GM19351 (cell line): ENCODE data around the gene ELK4.

ENCODE experiments used
- ATAC-seq: cut with Tn5 transposase; IDR thresholded peaks from one replicate; pipeline ENCODE4 v1.9.1; 2021; ENCODE audit warnings: mild to moderate bottlenecking, moderate library complexity; ENCODE audit not compliant: unreplicated experiment

Gene ELK4

DNA sequence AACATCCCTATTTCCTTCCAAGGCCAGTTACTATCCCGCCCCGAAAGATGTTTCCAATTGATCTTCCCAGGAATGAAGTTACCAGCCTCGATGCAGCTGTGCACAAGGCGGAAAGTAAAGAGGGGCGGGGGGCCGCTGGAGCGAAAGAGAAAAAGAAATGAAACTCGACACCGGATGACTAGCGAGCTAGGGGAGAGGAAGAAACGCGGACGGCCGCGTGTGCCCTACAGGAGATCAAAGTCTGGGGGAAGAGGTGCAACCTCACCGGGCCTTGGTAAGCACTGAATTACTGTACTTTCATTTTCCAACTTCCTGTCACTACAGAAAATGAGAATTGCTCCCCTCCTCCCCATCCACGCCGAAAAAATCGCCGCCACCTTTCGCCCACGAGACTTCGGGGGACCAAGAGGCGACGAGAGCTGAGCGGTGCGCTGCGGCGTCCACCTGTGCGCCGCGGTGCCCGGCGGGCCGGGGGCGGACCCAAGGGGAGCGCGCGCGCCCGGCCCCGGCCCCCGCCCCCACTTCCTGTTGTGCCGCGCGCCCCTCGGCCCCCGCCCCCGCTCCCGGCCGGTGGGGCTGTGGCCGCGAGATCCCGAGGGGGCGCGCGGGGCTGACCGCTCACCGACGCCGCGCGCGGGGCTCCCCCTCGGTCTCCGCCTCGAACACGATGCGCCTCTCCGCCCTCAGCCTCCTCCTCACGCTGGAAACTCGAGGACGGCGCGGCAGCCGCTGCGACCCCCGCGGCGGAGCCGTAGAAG lies 622 bp downstream of the ELK4 start:
- peak; percentile 52 for ATAC-seq

GRCh38 chr1:205630651-205631009 lies 1.2 kb downstream of the ELK4 start:
- no peak for ATAC-seq

DNA sequence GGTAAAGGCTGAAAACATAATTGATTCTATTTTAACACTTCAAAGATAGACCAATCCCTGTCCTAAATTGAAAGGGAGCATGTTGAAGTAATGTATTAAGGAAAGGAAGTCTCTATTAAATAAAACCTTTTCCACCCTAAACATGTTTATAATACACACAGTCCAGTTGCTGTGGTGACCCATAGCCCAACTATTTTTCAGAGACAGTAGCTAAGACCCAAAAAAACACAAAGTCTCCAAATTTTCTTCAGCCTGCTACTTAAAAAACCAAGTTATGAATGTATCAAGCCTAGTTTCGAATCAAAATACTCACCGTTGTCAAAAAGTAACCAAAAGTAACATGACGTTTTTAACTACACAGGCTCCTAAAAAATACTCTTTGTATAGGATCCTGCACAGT lies 1.6 kb downstream of the ELK4 start:
- ATAC-seq: no peak

- no peak for ATAC-seq
Measured at GRCh38 chr1:205629751-205630150, 2.1 kb downstream of the ELK4 start.

- ATAC-seq: no peak
Measured at GRCh38 chr1:205627956-205628355, 3.9 kb downstream of the ELK4 start.

DNA sequence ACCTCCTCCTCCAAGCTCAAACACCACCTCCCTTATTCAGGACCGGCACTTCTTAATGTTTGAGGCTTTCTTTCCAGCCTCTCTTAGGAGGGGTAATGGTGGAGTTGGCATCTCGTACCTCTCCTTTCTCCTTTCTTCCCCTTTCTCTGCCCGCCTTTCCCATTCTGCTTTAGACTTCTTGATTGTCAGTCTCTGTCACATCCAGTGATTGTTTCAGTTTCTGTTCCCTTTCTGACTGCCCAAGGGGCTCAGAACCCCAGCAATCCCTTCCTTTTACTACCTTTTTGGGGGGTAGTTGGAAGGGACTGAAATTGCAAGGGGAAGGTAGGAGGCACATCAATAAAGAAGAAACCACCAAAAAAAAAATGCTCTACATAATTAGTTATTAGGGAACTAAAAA lies 5.6 kb downstream of the ELK4 start:
- ATAC-seq: no peak

DNA sequence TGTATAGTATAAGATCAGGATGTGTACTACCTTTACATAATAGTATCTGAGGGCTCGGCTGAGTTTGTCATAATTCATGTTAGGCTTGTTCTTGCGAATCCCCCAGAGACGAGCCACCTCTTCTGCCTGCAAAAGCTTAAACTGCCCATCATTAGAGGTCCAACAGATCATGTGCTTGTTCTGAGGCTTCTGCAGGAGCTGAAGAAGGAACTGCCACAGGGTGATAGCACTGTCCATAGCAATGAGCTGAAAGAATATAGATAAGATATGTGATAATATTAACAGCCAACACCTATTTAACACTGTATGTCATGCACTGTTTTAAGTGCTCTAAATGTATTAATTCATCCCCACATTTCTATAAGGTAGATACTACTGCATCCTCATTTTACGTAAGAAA lies 8.2 kb downstream of the ELK4 start:
- ATAC-seq: no peak

- ATAC-seq: no peak
Measured at GRCh38 chr1:205620269-205620668, 11.5 kb downstream of the ELK4 start.

- no peak for ATAC-seq
Measured at GRCh38 chr1:205619376-205619775, 12.4 kb downstream of the ELK4 start.

- peak; percentile 48 for ATAC-seq
Measured at GRCh38 chr1:205616563-205617293, 15.1 kb downstream of the ELK4 start.

DNA sequence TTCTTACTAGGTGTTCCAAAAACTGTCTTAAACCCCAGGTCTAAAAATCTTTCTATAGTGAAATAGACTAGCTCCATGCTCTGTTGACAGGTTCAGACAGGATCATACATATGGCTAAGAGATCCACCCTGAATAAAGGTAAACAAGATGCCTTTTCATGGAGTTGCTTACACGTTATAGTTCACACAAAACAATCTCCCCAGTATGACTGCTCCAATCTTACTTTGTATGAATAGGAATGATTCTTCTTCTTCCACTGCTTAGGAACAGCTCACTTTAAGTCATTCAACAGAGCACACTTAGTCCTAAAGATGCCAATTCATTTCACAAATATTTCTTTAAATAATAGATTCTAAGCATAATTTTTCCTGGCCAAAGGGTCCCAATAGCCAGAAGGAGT lies 16.0 kb downstream of the ELK4 start:
- no peak for ATAC-seq

- no peak for ATAC-seq
Measured at GRCh38 chr1:205613854-205614412, 17.9 kb downstream of the ELK4 start.

- ATAC-seq: no peak
Measured at GRCh38 chr1:205612556-205612955, 19.3 kb downstream of the ELK4 start.

GRCh38 chr1:205612104-205612503 lies 19.7 kb downstream of the ELK4 start:
- no peak for ATAC-seq

DNA sequence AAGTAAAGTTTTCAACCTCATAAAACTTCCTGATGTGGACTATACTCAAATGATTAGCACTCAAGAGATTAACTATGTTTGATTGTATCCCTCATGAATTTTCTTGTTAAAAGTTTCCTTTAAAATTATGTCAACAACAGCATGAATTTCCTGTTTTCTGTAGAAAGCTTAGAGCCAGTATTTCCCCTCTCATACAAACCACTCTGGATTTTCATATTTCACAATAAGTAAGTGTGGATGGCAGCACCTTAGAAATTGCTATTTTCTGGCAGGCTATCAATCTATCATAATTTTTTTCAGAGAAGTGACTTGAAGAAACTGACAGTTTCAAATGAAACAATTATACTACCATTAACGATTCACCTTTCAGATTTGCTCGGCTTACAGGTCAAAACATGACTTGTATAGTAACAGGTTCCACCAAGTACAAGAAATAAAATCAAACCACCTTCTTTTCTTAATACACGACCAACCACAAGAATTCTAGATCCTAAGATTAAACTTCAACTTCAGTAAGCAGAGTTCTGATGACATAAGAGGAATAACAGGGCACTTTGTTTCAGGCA lies 20.8 kb downstream of the ELK4 start:
- no peak for ATAC-seq

- no peak for ATAC-seq
Measured at GRCh38 chr1:205610036-205610435, 21.8 kb downstream of the ELK4 start.

- no peak for ATAC-seq
Measured at GRCh38 chr1:205604825-205605505, 26.8 kb downstream of the ELK4 start.

GRCh38 chr1:205604059-205604458 lies 27.8 kb downstream of the ELK4 start:
- ATAC-seq: no peak

DNA sequence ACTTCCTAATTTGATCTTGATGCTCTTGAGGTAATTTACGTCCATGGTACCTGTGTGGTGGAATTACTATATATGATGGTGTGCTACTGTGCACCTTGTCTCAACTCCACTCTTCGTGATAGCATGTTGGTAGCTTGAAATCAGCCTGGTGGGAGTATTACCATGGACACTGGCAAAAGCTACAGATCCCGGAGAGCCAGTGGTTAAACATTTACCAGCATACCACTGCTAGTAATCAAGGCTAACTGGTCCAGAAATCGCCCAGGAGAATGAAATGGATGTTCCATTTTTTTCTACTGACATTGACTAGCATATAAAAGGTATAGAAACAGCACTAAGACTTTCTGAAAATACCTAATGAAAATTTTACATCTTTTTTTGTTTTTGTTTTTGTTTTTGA lies 30.6 kb downstream of the ELK4 start:
- ATAC-seq: no peak

GRCh38 chr1:205600085-205600484 lies 31.7 kb downstream of the ELK4 start:
- ATAC-seq: no peak

DNA sequence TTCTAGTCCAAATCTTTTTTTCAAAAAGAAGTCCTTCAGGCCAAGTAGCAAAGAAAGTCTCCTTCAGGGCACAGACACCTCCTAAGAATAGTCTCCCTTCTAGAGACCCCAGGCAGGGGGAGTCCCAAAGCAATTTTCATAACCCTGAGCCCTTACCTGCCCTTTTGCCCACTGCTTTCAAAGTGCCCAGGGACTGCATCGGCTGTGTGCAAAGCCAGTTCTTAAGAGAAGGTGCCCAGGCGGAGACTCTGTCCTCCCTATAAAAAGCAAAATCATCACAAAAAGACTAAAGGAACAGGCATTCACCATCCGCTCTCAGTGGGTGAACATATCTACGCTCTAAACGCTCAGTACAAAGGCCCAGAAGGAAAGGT lies 32.2 kb downstream of the ELK4 start:
- ATAC-seq: no peak
